Stimulated activated CD4-positive, alpha-beta T cell treated with anti-CD3 and anti-CD28 coated beads, Interleukin-1b, Interleukin-23, amount 100 ng/mL, for 4 hours (primary cell): ENCODE results near the gene MAPK6.

Experiments used
- DNase-seq, 2 donors: peaks; one replicate each; pipeline ENCODE4 v3.0.0-alpha.2; 2020; ENCODE audit warnings: low read depth in 2 of 2

Gene MAPK6

GRCh38 chr15:52010633-52011595 lies 8.1 kb upstream of the MAPK6 start:
- peak in 1 of 2 donors; percentile 24 for DNase-seq

GRCh38 chr15:52011711-52012144 lies 7.3 kb upstream of the MAPK6 start:
- no peak for DNase-seq

GRCh38 chr15:52012210-52012609 lies 6.8 kb upstream of the MAPK6 start:
- no peak for DNase-seq

- DNase-seq = no peak
Observed at GRCh38 chr15:52013151-52013791, 5.7 kb upstream of the MAPK6 start.

- DNase-seq = no peak
Observed at GRCh38 chr15:52014616-52015015, 4.4 kb upstream of the MAPK6 start.

- no peak for DNase-seq
Observed at GRCh38 chr15:52016316-52016715, 2.7 kb upstream of the MAPK6 start.

- no peak for DNase-seq
Observed at GRCh38 chr15:52018244-52018643, 775 bp upstream of the MAPK6 start.

GRCh38 chr15:52019394-52020220 lies 588 bp downstream of the MAPK6 start:
- DNase-seq = peak; percentile 39 to 57

- no peak for DNase-seq
Observed at GRCh38 chr15:52020221-52021085, 1.4 kb downstream of the MAPK6 start.

GRCh38 chr15:52021128-52021671 lies 2.2 kb downstream of the MAPK6 start:
- DNase-seq = peak; percentile 39 to 62

- DNase-seq = no peak
Observed at GRCh38 chr15:52021892-52022540, 3.0 kb downstream of the MAPK6 start.

- DNase-seq = no peak
Observed at GRCh38 chr15:52023169-52023922, 4.3 kb downstream of the MAPK6 start.

GRCh38 chr15:52028431-52029093 lies 9.5 kb downstream of the MAPK6 start:
- DNase-seq = no peak

GRCh38 chr15:52030010-52030409 lies 11.0 kb downstream of the MAPK6 start:
- DNase-seq = no peak

- DNase-seq = no peak
Observed at GRCh38 chr15:52031556-52031955, 12.5 kb downstream of the MAPK6 start.

GRCh38 chr15:52037889-52038505 lies 19.0 kb downstream of the MAPK6 start:
- no peak for DNase-seq

- DNase-seq = no peak
Observed at GRCh38 chr15:52039925-52040781, 21.1 kb downstream of the MAPK6 start.
